Central memory CD8-positive, alpha-beta T cell (primary cell): ENCODE results near the gene ACKR2.

Source experiments
- ATAC-seq: fragments of 150-1000 bp; cut with Tn5 transposase; replicated peaks from 2 replicates; pipeline ENCODE4 v1.10.0; 2022; ENCODE audit warnings: mild to moderate bottlenecking, moderate FRiP score, moderate number of reproducible peaks; ENCODE audit not compliant: poor library complexity, severe bottlenecking; ENCODE audit errors: extremely low read depth
- DNase-seq, 2 donors: peaks; one replicate each; pipeline ENCODE4 v3.0.0; 2021; ENCODE audit warnings: low spot score in 2 of 2
- H3K27ac Mint-ChIP-seq: one replicate; pipeline ENCODE4 v1.8.0; 2022; ENCODE audit warnings: low read depth, mild to moderate bottlenecking, moderate library complexity, mixed read lengths
- H3K27me3 Mint-ChIP-seq: one replicate; pipeline ENCODE4 v1.8.0; 2022; ENCODE audit warnings: mixed read lengths
- H3K36me3 Mint-ChIP-seq: one replicate; pipeline ENCODE4 v1.8.0; 2022; ENCODE audit warnings: mild to moderate bottlenecking, moderate library complexity, mixed read lengths; ENCODE audit not compliant: insufficient read depth
- H3K4me1 Mint-ChIP-seq: one replicate; pipeline ENCODE4 v1.8.0; 2022; ENCODE audit warnings: mixed read lengths
- H3K4me3 Mint-ChIP-seq: one replicate; pipeline ENCODE4 v1.8.0; 2022; ENCODE audit warnings: mild to moderate bottlenecking, moderate library complexity, mixed read lengths
- H3K9me3 Mint-ChIP-seq: one replicate; pipeline ENCODE4 v1.8.0; 2022; ENCODE audit warnings: mixed read lengths

Gene ACKR2

GRCh38 chr3:42843713-42844411 lies 34.6 kb downstream of the ACKR2 start:
- Mint-ChIP-seq H3K36me3 (peaks cover 1% of the 10 kb centered on the region), H3K27ac (no peak overlapping the region), H3K27me3 (peaks cover 10% of the 10 kb centered on the region), H3K9me3 (no peaks in the 10 kb centered on the region), H3K4me1 (peaks cover 15% of the 10 kb centered on the region), H3K4me3 (no peak overlapping the region)
- no peak for ATAC-seq
- DNase-seq: no peak

- H3K9me3 Mint-ChIP-seq: no peaks in the 10 kb centered on the region
- ATAC-seq: no peak
- H3K27me3 Mint-ChIP-seq: peaks cover 5% of the 10 kb centered on the region
- no peak overlapping the region for H3K4me3 Mint-ChIP-seq
- H3K36me3 Mint-ChIP-seq: peaks cover 1% of the 10 kb centered on the region
- no peak overlapping the region for H3K27ac Mint-ChIP-seq
- H3K4me1 Mint-ChIP-seq: peaks cover 15% of the 10 kb centered on the region
- DNase-seq: no peak
These were observed 35.1 kb downstream of the ACKR2 start for GRCh38 chr3:42844412-42844713.

- Mint-ChIP-seq H3K9me3 (no peaks in the 10 kb centered on the region), H3K27me3 (peaks cover under 1% of the 10 kb centered on the region), H3K4me3 (no peak overlapping the region), H3K4me1 (peaks cover 15% of the 10 kb centered on the region), H3K27ac (no peak overlapping the region), H3K36me3 (peaks cover 1% of the 10 kb centered on the region)
- no peak for ATAC-seq
- no peak for DNase-seq
These were observed 35.6 kb downstream of the ACKR2 start for GRCh38 chr3:42844815-42845214.

GRCh38 chr3:42846685-42847522 lies 37.7 kb downstream of the ACKR2 start:
- H3K36me3 Mint-ChIP-seq: peaks cover 1% of the 10 kb centered on the region
- ATAC-seq: peak; percentile 54
- H3K27me3 Mint-ChIP-seq: no peaks in the 10 kb centered on the region
- H3K4me3 Mint-ChIP-seq: no peak overlapping the region
- H3K9me3 Mint-ChIP-seq: no peaks in the 10 kb centered on the region
- no peak for DNase-seq
- peaks cover 15% of the 10 kb centered on the region for H3K4me1 Mint-ChIP-seq
- peak overlapping the region; percentile 54 for H3K27ac Mint-ChIP-seq

GRCh38 chr3:42847731-42848130 lies 38.5 kb downstream of the ACKR2 start:
- Mint-ChIP-seq H3K4me1 (peaks cover 15% of the 10 kb centered on the region), H3K27ac (peak overlapping the region; percentile 54), H3K36me3 (peaks cover 1% of the 10 kb centered on the region), H3K27me3 (no peaks in the 10 kb centered on the region), H3K4me3 (no peak overlapping the region), H3K9me3 (no peaks in the 10 kb centered on the region)
- DNase-seq (no peak), ATAC-seq (no peak)

- Mint-ChIP-seq H3K36me3 (no peaks in the 10 kb centered on the region), H3K9me3 (no peaks in the 10 kb centered on the region), H3K27ac (no peak overlapping the region), H3K27me3 (no peaks in the 10 kb centered on the region), H3K4me3 (no peak overlapping the region), H3K4me1 (peaks cover 15% of the 10 kb centered on the region)
- ATAC-seq (no peak), DNase-seq (no peak)
These were observed 39.8 kb downstream of the ACKR2 start for GRCh38 chr3:42849017-42849416.

- no peaks in the 10 kb centered on the region for H3K36me3 Mint-ChIP-seq
- ATAC-seq: no peak
- H3K27me3 Mint-ChIP-seq: peaks cover 5% of the 10 kb centered on the region
- H3K9me3 Mint-ChIP-seq: no peaks in the 10 kb centered on the region
- no peak overlapping the region for H3K27ac Mint-ChIP-seq
- no peak overlapping the region for H3K4me3 Mint-ChIP-seq
- DNase-seq: no peak
- H3K4me1 Mint-ChIP-seq: peaks cover 15% of the 10 kb centered on the region
These were observed 41.0 kb downstream of the ACKR2 start for GRCh38 chr3:42850263-42850662.

- ATAC-seq (no peak), DNase-seq (no peak)
- H3K27me3 Mint-ChIP-seq: peaks cover 12% of the 10 kb centered on the region
- no peaks in the 10 kb centered on the region for H3K36me3 Mint-ChIP-seq
- H3K4me1 Mint-ChIP-seq: peaks cover 15% of the 10 kb centered on the region
- no peak overlapping the region for H3K4me3 Mint-ChIP-seq
- H3K27ac Mint-ChIP-seq: no peak overlapping the region
- no peaks in the 10 kb centered on the region for H3K9me3 Mint-ChIP-seq
These were observed 42.1 kb downstream of the ACKR2 start for GRCh38 chr3:42851228-42851834.

- DNase-seq: no peak
- no peak for ATAC-seq
- Mint-ChIP-seq H3K4me1 (peaks cover 5% of the 10 kb centered on the region), H3K9me3 (no peaks in the 10 kb centered on the region), H3K27ac (peak overlapping the region; percentile 21), H3K36me3 (no peaks in the 10 kb centered on the region), H3K27me3 (peaks cover 12% of the 10 kb centered on the region), H3K4me3 (no peak overlapping the region)
These were observed 43.2 kb downstream of the ACKR2 start for GRCh38 chr3:42852441-42852840.

GRCh38 chr3:42853056-42853455 lies 43.8 kb downstream of the ACKR2 start:
- no peaks in the 10 kb centered on the region for H3K36me3 Mint-ChIP-seq
- ATAC-seq: no peak

GRCh38 chr3:42853739-42854302 lies 44.6 kb downstream of the ACKR2 start:
- H3K9me3 Mint-ChIP-seq: no peaks in the 10 kb centered on the region
- no peaks in the 10 kb centered on the region for H3K4me1 Mint-ChIP-seq
- peaks cover 18% of the 10 kb centered on the region for H3K27me3 Mint-ChIP-seq
- H3K4me3 Mint-ChIP-seq: no peak overlapping the region
- ATAC-seq (no peak), DNase-seq (no peak)
- no peaks in the 10 kb centered on the region for H3K36me3 Mint-ChIP-seq
- no peak overlapping the region for H3K27ac Mint-ChIP-seq

More at GRCh38 chr3:42853056-42853455, 43.8 kb downstream of the ACKR2 start:
- H3K9me3 Mint-ChIP-seq: no peaks in the 10 kb centered on the region
- H3K27ac Mint-ChIP-seq: no peak overlapping the region
- H3K4me1 Mint-ChIP-seq: no peaks in the 10 kb centered on the region
- peaks cover 12% of the 10 kb centered on the region for H3K27me3 Mint-ChIP-seq
- H3K4me3 Mint-ChIP-seq: no peak overlapping the region
- DNase-seq: no peak

- no peaks in the 10 kb centered on the region for H3K36me3 Mint-ChIP-seq
- no peak overlapping the region for H3K27ac Mint-ChIP-seq
- DNase-seq (no peak), ATAC-seq (no peak)
- H3K4me3 Mint-ChIP-seq: no peak overlapping the region
- H3K27me3 Mint-ChIP-seq: peaks cover 26% of the 10 kb centered on the region
- no peaks in the 10 kb centered on the region for H3K9me3 Mint-ChIP-seq
- no peaks in the 10 kb centered on the region for H3K4me1 Mint-ChIP-seq
These were observed 45.9 kb downstream of the ACKR2 start for GRCh38 chr3:42855219-42855546.
